Right forelimb (tissue), 1 donor: ENCODE results near the gene AQP7.
"Not testable (repeated sequence)": the region's sequence is repeated elsewhere in the genome, so short reads cannot be mapped to it uniquely, and the experiment has no call there.

Experiments used
- DNase-seq: peaks from one replicate; pipeline ENCODE4 v3.0.0-alpha.2; 2018

The AQP7 gene

GRCh38 chr9:33366979-33367480 is 35.3 kb downstream of the AQP7 start:
- no peak for DNase-seq

- DNase-seq, result not testable (repeated sequence)
Measured at GRCh38 chr9:33364814-33365213, 37.6 kb downstream of the AQP7 start.

- DNase-seq, result no peak
Measured at GRCh38 chr9:33364127-33364526, 38.2 kb downstream of the AQP7 start.

GRCh38 chr9:33358641-33359040 is 43.7 kb downstream of the AQP7 start:
- not testable (repeated sequence) for DNase-seq

- DNase-seq, result no peak
Measured at GRCh38 chr9:33355933-33356332, 46.4 kb downstream of the AQP7 start.

GRCh38 chr9:33354651-33355211 is 47.6 kb downstream of the AQP7 start:
- no peak for DNase-seq

GRCh38 chr9:33351547-33351946 is 50.8 kb downstream of the AQP7 start:
- DNase-seq, result no peak

GRCh38 chr9:33350310-33350709 is 52.1 kb downstream of the AQP7 start:
- DNase-seq, result no peak

- DNase-seq, result no peak
Measured at GRCh38 chr9:33349743-33350142, 52.6 kb downstream of the AQP7 start.

GRCh38 chr9:33348998-33349397 is 53.4 kb downstream of the AQP7 start:
- no peak for DNase-seq

- DNase-seq, result no peak
Measured at GRCh38 chr9:33346564-33346963, 55.8 kb downstream of the AQP7 start.

GRCh38 chr9:33344145-33344544 is 58.2 kb downstream of the AQP7 start:
- DNase-seq, result no peak

GRCh38 chr9:33341182-33341581 is 61.2 kb downstream of the AQP7 start:
- no peak for DNase-seq

- DNase-seq, result no peak
Measured at GRCh38 chr9:33340186-33340585, 62.2 kb downstream of the AQP7 start.
